B cell (primary cell): ENCODE results near the gene SPECC1L. TPM values are rescaled to one million over a fixed set of nuclear protein-coding genes. Genes with fewer than 3 reads are reported as not detected.

Source experiments
- ATAC-seq: fragments of 200-7000 bp; cut with Tn5 transposase; one replicate; pipeline ENCODE4 v1.10.0; 2021; ENCODE audit warnings: low read depth, mild to moderate bottlenecking, moderate number of reproducible peaks, moderate library complexity
- CTCF ChIA-PET: fragments of 350-600 bp; sonication (Branson Sonifier 250); formaldehyde crosslinking; loops from one replicate; lab custom pipeline; 2021; ENCODE audit warnings: antibody characterized with exemption, inconsistent platforms; lab: Charles Lee
- POLR2A ChIA-PET: fragments of 350-600 bp; sonication (Branson Sonifier 250); formaldehyde crosslinking; loops from one replicate; lab custom pipeline; 2021; ENCODE audit warnings: antibody characterized with exemption; lab: Charles Lee
- DNase-seq: peaks from one replicate; pipeline ENCODE4 v3.0.0; 2013
- H2AFZ ChIP-seq: 2 replicates; pipeline ENCODE4 v1.6.1; 2012; ENCODE audit warnings: mild to moderate bottlenecking, low read depth, low read length; ENCODE audit not compliant: insufficient read depth, poor library complexity, severe bottlenecking
- H3K27ac ChIP-seq, 2 donors: 1 replicate in 1 of 2; 2 replicates in 1 of 2; pipeline ENCODE4 v1.5.1; 2012 to 2013; ENCODE audit warnings: low read length in 2 of 2, mild to moderate bottlenecking in 2 of 2, moderate library complexity in 1 of 2
- H3K27me3 ChIP-seq, 4 experiments: fragments of 200-600 bp in 1 of 4; sonication (generic) in 1 of 4; replicated peaks in 1 of 4; 1 replicate in 2 of 4; 2 replicates in 2 of 4; pipeline versions ENCODE4 v1.6.1 to v1.7.0; 2013 to 2016; ENCODE audit warnings: low read length in 3 of 4, mild to moderate bottlenecking in 2 of 4, mixed read lengths in 1 of 4, moderate library complexity in 1 of 4; ENCODE audit not compliant: insufficient read depth in 4 of 4, control insufficient read depth in 3 of 4; ENCODE audit errors: control extremely low read depth in 1 of 4
- H3K36me3 ChIP-seq, 2 experiments: replicated peaks in 1 of 2; 1 replicate in 1 of 2; 2 replicates in 1 of 2; pipeline versions ENCODE4 v1.6.1 to v1.7.1; 2013; ENCODE audit warnings: low read length in 1 of 2; ENCODE audit not compliant: insufficient read depth in 2 of 2, control insufficient read depth in 1 of 2; ENCODE audit errors: control extremely low read depth in 1 of 2, extremely low read depth in 1 of 2
- H3K4me1 ChIP-seq, 2 donors: fragments of 200-600 bp in 1 of 2; sonication (generic) in 1 of 2; 1 replicate in 1 of 2; 2 replicates in 1 of 2; pipeline versions ENCODE4 v1.5.1 to v1.6.1; 2013 to 2017; ENCODE audit warnings: low read length in 2 of 2; ENCODE audit not compliant: control insufficient read depth in 2 of 2, insufficient read depth in 2 of 2
- H3K4me2 ChIP-seq: replicated peaks from 2 replicates; pipeline ENCODE3; 2012; ENCODE audit warnings: mild to moderate bottlenecking, low read depth, low read length; ENCODE audit not compliant: poor library complexity, severe bottlenecking
- H3K4me3 ChIP-seq, 5 experiments: fragments of 200-600 bp in 1 of 5; sonication (generic) in 1 of 5; 1 replicate in 3 of 5; 2 replicates in 2 of 5; pipeline versions ENCODE4 v1.5.1 to v1.7.0; 2011 to 2016; ENCODE audit warnings: low read length in 4 of 5, mild to moderate bottlenecking in 4 of 5, low read depth in 2 of 5, control low read depth in 1 of 5, moderate library complexity in 1 of 5; ENCODE audit not compliant: insufficient read depth in 1 of 5; ENCODE audit errors: control extremely low read depth in 1 of 5, extremely low read depth in 1 of 5
- H3K79me2 ChIP-seq: fragments of 200-600 bp; sonication (generic); one replicate; pipeline ENCODE4 v1.6.0; 2016; ENCODE audit warnings: low read length; ENCODE audit not compliant: control insufficient read depth, insufficient read depth
- H3K9ac ChIP-seq: fragments of 200-600 bp; sonication (generic); 2 replicates; pipeline ENCODE4 v1.6.1; 2017; ENCODE audit warnings: mild to moderate bottlenecking, low read length, moderate library complexity
- H3K9me3 ChIP-seq, 3 donors: one replicate each; pipeline versions ENCODE4 v1.6.1 to v1.7.1; 2013; ENCODE audit warnings: low read length in 2 of 3; ENCODE audit not compliant: control insufficient read depth in 2 of 3, insufficient read depth in 1 of 3; ENCODE audit errors: control extremely low read depth in 1 of 3
- H4K20me1 ChIP-seq: 2 replicates; pipeline ENCODE4 v1.6.0; 2012; ENCODE audit warnings: mild to moderate bottlenecking, low read length; ENCODE audit not compliant: insufficient read depth, control insufficient read depth, poor library complexity, severe bottlenecking
- H3K27ac Mint-ChIP-seq: one replicate; pipeline ENCODE4 v1.8.0; 2021; ENCODE audit warnings: mixed read lengths
- H3K27me3 Mint-ChIP-seq: one replicate; pipeline ENCODE4 v1.8.0; 2021; ENCODE audit warnings: mixed read lengths
- H3K4me1 Mint-ChIP-seq: one replicate; pipeline ENCODE4 v1.8.0; 2021; ENCODE audit warnings: mixed read lengths
- H3K4me3 Mint-ChIP-seq: one replicate; pipeline ENCODE4 v1.8.0; 2021; ENCODE audit warnings: mixed read lengths
- H3K9me3 Mint-ChIP-seq: one replicate; pipeline ENCODE4 v1.8.0; 2022; ENCODE audit warnings: mixed read lengths; ENCODE audit not compliant: insufficient read depth
- EZH2 ChIP-seq: IDR thresholded peaks from 2 replicates; pipeline ENCODE4 v1.6.1; 2012; ENCODE audit warnings: borderline replicate concordance, low read depth, mild to moderate bottlenecking, moderate library complexity, low read length; ENCODE audit not compliant: insufficient read depth, poor library complexity, severe bottlenecking
- WGBS: methylation state at CpG from one replicate; pipeline ENCODE4 v1.1.5; 2013; ENCODE audit warnings: missing lambda C conversion rate; ENCODE audit not compliant: insufficient coverage; 5-methylcytosine and 5-hydroxymethylcytosine counted together
- intact Hi-C: fragments of 100-400 bp; cut with micrococcal nuclease; formaldehyde crosslinking; loops from one replicate; pipeline ENCODE4 v1.10.0; 2022
- polyA plus RNA-seq: library from polyadenylated mRNA; depleted of rRNA; stranded (reverse); fragments of >200 nt; gene quantifications from 2 replicates; pipeline ENCODE4 v1.2.3, GENCODE V29; 2012
- total RNA-seq, 2 donors: library from RNA; stranded (reverse); fragments of 120-200 nt in 1 of 2; gene quantifications; 1 replicate in 1 of 2; 2 replicates in 1 of 2; pipeline versions ENCODE4 v1.2.3 to v1.2.4, GENCODE V29; 2013 to 2022
- TF ChIP-seq, protein P1 (sequence below): fragments of 200-600 bp; IDR thresholded peaks from one replicate; pipeline ENCODE4 v1.8.0; 2022; ENCODE audit warnings: antibody characterized with exemption, mild to moderate bottlenecking

Gene SPECC1L
- total and polyA plus RNA-seq, 2 donors (not counting 1 experiment from before 2014, with no cell fraction given) = 14.4 to 85.3 TPM

DNA sequence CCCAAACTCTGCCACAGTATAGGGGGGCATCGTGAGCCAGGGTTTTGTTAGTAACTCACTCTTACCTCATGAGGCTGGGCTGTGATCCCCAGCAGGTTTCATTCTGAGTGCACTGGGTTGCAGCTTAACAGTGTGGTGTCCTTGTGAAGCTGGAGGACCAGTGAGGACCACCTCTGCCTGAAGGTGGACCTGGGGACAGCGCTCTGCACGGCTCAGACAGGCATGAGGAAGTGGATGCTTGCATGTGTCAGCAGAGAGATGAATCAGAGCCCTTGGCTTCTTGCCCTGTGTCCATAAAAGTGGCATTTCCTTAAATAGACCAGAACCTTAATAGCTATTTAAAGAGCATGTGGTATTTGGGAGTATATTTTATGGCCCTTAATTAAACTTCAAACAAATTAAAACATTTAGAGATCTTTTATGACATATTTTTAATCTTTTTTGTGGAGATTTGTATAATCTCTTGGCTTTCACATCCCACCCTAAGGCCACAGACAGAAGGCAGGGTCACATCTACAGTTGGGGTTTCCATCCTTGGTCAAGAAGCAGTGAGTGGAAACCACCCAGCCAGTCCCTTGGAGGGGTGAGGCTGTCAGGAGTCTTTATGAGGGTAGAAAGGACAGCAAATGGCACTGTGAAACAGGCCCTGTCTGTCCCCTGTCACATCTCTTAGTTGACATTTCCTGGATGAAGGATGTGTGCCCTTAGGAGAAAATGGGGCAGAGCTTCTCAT is 132.0 kb downstream of the SPECC1L start:
- WGBS = 54% methylated on average over 2 of the region's 3 CpGs
- intact Hi-C loops = no loop called here
- no peak for TF ChIP-seq EZH2
- TF ChIP-seq, protein P1, sequence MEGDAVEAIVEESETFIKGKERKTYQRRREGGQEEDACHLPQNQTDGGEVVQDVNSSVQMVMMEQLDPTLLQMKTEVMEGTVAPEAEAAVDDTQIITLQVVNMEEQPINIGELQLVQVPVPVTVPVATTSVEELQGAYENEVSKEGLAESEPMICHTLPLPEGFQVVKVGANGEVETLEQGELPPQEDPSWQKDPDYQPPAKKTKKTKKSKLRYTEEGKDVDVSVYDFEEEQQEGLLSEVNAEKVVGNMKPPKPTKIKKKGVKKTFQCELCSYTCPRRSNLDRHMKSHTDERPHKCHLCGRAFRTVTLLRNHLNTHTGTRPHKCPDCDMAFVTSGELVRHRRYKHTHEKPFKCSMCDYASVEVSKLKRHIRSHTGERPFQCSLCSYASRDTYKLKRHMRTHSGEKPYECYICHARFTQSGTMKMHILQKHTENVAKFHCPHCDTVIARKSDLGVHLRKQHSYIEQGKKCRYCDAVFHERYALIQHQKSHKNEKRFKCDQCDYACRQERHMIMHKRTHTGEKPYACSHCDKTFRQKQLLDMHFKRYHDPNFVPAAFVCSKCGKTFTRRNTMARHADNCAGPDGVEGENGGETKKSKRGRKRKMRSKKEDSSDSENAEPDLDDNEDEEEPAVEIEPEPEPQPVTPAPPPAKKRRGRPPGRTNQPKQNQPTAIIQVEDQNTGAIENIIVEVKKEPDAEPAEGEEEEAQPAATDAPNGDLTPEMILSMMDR = no peak
- Mint-ChIP-seq H3K27me3 (no peaks in the 10 kb centered on the region), H3K4me3 (peak overlapping the region; percentile 68), H3K27ac (peak overlapping the region; percentile 81), H3K9me3 (no peaks in the 10 kb centered on the region), H3K4me1 (peaks cover 53% of the 10 kb centered on the region)
- peaks cover 2 to 48% of the 10 kb centered on the region in 2 experiments for H3K36me3 ChIP-seq
- H3K4me3 ChIP-seq = no peak overlapping the region
- no peaks in the 10 kb centered on the region for H4K20me1 ChIP-seq
- no peak overlapping the region for H2AFZ ChIP-seq
- no peak for ATAC-seq
- H3K9me3 ChIP-seq = no peaks in the 10 kb centered on the region
- no peak overlapping the region for H3K4me2 ChIP-seq
- peaks cover 15% of the 10 kb centered on the region for H3K79me2 ChIP-seq
- H3K27ac ChIP-seq = peak overlapping the region; percentile 8 to 75
- no peak for DNase-seq
- POLR2A ChIA-PET = no interaction called here
- H3K9ac ChIP-seq = no peak overlapping the region
- H3K4me1 ChIP-seq = peaks cover 10 to 55% of the 10 kb centered on the region in 2 donors
- H3K27me3 ChIP-seq = no peaks in the 10 kb centered on the region
- CTCF ChIA-PET = interaction anchor here (1.2 kb wide), 1 partner anchor 21 kb away, joined by 3 read pairs; no protein-coding TSS in a partner anchor

DNA sequence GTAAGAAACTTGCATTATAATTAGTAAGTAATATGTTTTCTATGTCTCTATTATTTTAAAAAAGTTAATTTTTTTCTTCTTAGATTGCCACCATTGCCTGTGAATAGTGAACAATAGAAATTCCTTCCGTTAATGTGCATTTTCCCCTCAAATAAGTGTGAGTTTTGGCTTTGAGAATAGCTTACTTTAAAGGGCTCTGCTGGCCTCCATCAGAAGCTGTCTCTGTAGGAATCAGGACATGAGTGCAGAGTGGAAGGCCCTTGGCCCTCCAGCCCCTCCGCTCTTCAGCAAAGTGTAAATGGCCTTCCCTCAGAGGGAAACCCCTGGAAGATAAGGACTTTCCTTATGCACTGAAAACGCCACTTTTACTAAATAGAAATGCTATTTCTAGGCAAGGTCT is 132.7 kb downstream of the SPECC1L start:
- Histone ChIP-seq H3K9ac (no peak overlapping the region), H3K4me1 (peaks cover 10 to 54% of the 10 kb centered on the region in 2 donors), H4K20me1 (no peaks in the 10 kb centered on the region), H3K79me2 (peaks cover 15% of the 10 kb centered on the region), H3K27ac (no peak overlapping the region), H3K27me3 (no peaks in the 10 kb centered on the region), H3K4me2 (no peak overlapping the region), H2AFZ (no peak overlapping the region), H3K4me3 (no peak overlapping the region), H3K9me3 (no peaks in the 10 kb centered on the region), H3K36me3 (peaks cover 1 to 53% of the 10 kb centered on the region in 2 experiments)
- Mint-ChIP-seq H3K9me3 (no peaks in the 10 kb centered on the region), H3K4me1 (peaks cover 45% of the 10 kb centered on the region), H3K27me3 (no peaks in the 10 kb centered on the region), H3K27ac (peak overlapping the region; percentile 10), H3K4me3 (no peak overlapping the region)
- intact Hi-C loops = no loop called here
- ATAC-seq (no peak), DNase-seq (no peak)
- ChIA-PET POLR2A (no interaction called here), CTCF (no interaction called here)
- no CpG with 5 or more reads among the region's 3 CpGs for WGBS
- TF ChIP-seq, protein P1 = no peak
- no peak for TF ChIP-seq EZH2
